ENCODE results near the gene WFDC11.

- TF ChIP-seq CTCF (IDR thresholded peaks at IDR 0.05) (peak; percentile 10 to 63 (median 37)), POLR2A (IDR thresholded peaks at IDR 0.05) (no peak)
Measured at GRCh38 chr20:45629496-45630100, 40.4 kb downstream of the WFDC11 start, which contains the start of gene WFDC10A.
